Bronchial epithelial cell (primary cell): ENCODE measurements around the gene CDCA8. TPM values are rescaled to one million over a fixed set of nuclear protein-coding genes. Genes with fewer than 3 reads are reported as not detected.
A peak's percentile ranks its signal among the peaks of the same experiment; 100 is the strongest.

ENCODE experiments used
- DNase-seq: peaks from one replicate; pipeline ENCODE4 v3.0.0-alpha.2; 2010; ENCODE audit warnings: low read depth
- FAIRE-seq: peaks from 2 replicates; lab custom pipeline; 2011; peaks lifted over from hg19 to GRCh38; lab: Jason Lieb, UNC
- H3K27me3 ChIP-seq: 2 replicates; pipeline ENCODE4 v1.5.1; 2011; ENCODE audit warnings: low read length; ENCODE audit not compliant: control insufficient read depth, insufficient read depth
- H3K36me3 ChIP-seq: 2 replicates; pipeline ENCODE4 v1.5.1; 2011; ENCODE audit warnings: low read length; ENCODE audit not compliant: control insufficient read depth, insufficient read depth
- H3K4me3 ChIP-seq: 2 replicates; pipeline ENCODE4 v1.5.1; 2011; ENCODE audit warnings: mild to moderate bottlenecking, low read depth, low read length, control low read depth
- CTCF ChIP-seq: IDR thresholded peaks from 2 replicates; pipeline ENCODE4 v1.5.1; 2011; ENCODE audit warnings: mild to moderate bottlenecking, moderate library complexity, low read length, control low read depth, inconsistent platforms; ENCODE audit not compliant: insufficient read depth, severe bottlenecking
- total RNA-seq: library from RNA; depleted of rRNA; stranded (reverse); fragments of >200 nt; gene quantifications from 2 replicates; pipeline ENCODE4 v1.2.1, GENCODE V29; 2014

Gene CDCA8
- total RNA-seq, 1 donor from 2014 or later: 0.26 TPM

GRCh38 chr1:37657620-37658412, 34.5 kb upstream of the CDCA8 start:
- TF ChIP-seq CTCF: no peak
- peaks cover 5% of the 10 kb centered on the region for H3K27me3 ChIP-seq
- H3K4me3 ChIP-seq: no peak overlapping the region
- FAIRE-seq (no peak), DNase-seq (no peak)
- H3K36me3 ChIP-seq: no peaks in the 10 kb centered on the region

GRCh38 chr1:37658486-37658885, 33.8 kb upstream of the CDCA8 start:
- FAIRE-seq: no peak
- TF ChIP-seq CTCF: no peak

GRCh38 chr1:37660664-37661063, 31.7 kb upstream of the CDCA8 start:
- Histone ChIP-seq H3K36me3 (no peaks in the 10 kb centered on the region), H3K4me3 (no peak overlapping the region), H3K27me3 (peaks cover 2% of the 10 kb centered on the region)
- DNase-seq (no peak), FAIRE-seq (no peak)
- TF ChIP-seq CTCF: no peak

More at GRCh38 chr1:37658486-37658885, 33.8 kb upstream of the CDCA8 start:
- Histone ChIP-seq H3K4me3 (no peak overlapping the region), H3K27me3 (peaks cover 5% of the 10 kb centered on the region), H3K36me3 (no peaks in the 10 kb centered on the region)
- DNase-seq: no peak

- DNase-seq (peak; percentile 38), FAIRE-seq (no peak)
- TF ChIP-seq CTCF: no peak
- H3K27me3 ChIP-seq: peaks cover 2% of the 10 kb centered on the region
- H3K4me3 ChIP-seq: no peak overlapping the region
- H3K36me3 ChIP-seq: no peaks in the 10 kb centered on the region
These were observed 30.9 kb upstream of the CDCA8 start for GRCh38 chr1:37661401-37661800.

DNA sequence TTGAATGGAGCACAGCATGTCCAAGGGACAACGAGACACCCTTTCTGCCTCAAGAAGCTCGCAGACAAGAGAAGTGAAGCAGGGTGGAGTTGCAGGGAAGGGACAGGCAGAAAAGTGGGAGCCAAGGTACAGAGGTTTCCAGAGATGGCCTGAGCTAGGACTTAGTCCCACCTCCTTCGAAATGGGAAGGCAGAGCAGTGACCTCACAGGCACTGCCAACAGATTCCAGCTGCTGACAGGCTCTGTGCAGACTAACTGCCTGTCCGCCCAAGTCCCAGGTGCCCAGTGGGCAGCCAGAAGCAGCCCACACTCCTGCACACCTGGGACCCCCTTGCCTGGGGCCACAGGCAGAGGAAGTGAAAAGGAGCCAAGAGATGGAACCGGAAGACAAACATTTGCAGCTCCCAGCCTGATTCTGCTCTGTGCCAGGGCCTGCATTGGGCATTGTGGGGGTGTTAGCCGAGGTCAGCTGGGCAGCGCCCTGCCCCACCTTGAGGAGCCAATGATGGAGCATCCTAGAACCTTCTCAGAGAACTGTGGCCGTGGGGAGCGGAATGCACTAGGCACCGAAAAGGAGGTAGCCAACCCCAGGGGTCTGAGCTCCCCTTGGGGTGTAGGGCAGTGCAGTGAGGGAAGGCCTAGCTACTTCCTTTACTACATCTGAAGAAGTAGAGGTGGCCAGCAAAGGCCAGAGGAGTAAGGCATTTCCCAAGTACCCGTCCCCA, 30.1 kb upstream of the CDCA8 start:
- Histone ChIP-seq H3K27me3 (peaks cover 2% of the 10 kb centered on the region), H3K4me3 (no peak overlapping the region), H3K36me3 (no peaks in the 10 kb centered on the region)
- no peak for DNase-seq
- no peak for FAIRE-seq
- TF ChIP-seq CTCF: no peak
